HG03196 (cell line): ENCODE measurements around the gene ACTL10.
"Not testable (repeated sequence)": the region's sequence is repeated elsewhere in the genome, so short reads cannot be mapped to it uniquely, and the experiment has no call there.

ENCODE experiments used
- ATAC-seq: cut with Tn5 transposase; IDR thresholded peaks from one replicate; pipeline ENCODE4 v1.9.1; 2021; ENCODE audit not compliant: unreplicated experiment

ACTL10 gene

DNA sequence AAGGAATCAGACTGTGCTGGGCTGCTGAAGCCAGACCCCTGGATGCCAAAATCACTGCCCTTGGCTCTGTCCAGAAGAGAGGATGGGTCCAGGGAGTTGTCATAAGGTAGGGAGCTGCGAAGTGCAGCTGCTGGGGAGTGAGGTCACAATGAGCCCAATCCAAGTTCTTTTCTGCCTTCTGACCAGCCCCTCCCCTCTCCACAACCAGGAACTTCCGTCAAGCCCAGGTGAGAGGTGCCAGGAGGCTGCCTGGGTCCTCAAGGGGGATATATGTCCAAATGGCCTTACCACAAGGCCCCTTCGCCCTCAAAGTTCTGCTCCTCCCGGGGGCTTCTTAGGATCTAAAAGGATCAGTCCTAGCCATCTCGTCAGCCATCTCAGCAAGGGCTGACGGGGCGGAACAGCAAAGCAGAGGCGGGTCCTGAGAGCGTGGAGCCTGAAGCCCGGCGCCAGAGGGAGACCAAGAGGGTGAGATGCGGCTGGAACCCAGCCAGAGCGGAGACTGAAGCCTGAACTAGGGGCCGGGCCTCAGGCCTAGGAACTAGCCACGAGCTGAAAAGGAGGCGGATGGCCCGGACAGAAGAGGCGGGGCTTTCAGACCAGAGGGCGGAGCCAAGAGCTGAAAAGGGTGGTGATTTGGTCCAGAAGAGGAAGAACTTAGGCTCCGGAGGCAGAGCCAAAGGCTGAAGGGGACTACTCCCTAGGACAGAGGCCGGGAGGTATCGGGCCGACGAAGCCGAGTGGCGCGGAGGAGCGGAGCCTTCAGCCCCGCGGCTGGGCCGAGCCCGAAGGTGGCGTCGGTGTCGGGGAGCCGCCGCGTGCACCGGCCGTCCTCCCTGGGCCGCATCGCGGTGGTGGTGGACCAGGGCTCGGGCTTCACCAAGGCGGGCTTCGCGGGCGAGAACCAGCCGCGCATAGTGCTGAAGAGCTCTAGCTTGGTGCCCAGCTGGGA is at the start of gene ACTL10:
TSS of gene ACTL10 (plus strand) at position 651 of the 952 bp plus-strand sequence. CDS start 555 bp downstream, outside the sequence.
- peak; percentile 58 for ATAC-seq

DNA sequence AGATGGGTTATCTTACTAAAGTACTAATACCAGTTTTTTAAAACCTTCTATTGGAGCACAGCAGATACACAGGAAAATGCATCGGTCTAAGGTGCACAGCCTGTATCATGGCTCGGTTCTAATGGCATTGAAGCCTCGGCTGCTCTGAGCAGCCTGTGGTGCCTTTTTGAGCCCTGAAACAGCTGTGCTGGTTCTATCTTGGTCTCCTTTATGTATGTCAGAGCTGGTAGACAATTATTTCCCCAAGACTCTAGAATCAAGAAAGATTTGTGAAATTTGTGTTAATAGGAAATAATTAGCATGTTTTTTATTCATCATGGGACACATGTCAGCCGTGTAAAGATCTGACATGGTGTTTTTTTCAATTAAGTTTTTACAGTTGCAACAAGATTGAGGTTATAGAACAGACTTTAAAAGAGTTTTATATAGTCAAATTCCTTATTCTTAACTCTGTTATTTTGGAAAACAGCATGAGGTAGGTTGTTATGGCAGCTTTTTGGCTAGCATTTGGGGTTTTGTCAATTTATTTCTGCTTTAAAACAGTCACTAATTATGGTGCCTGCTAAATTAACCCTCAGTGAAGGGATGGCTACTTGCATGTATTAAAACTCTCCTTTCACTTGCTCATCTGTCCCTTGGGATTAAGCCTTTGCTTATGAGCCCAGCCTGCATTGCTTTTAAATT is 44.9 kb upstream of the ACTL10 start:
- ATAC-seq, result no peak

DNA sequence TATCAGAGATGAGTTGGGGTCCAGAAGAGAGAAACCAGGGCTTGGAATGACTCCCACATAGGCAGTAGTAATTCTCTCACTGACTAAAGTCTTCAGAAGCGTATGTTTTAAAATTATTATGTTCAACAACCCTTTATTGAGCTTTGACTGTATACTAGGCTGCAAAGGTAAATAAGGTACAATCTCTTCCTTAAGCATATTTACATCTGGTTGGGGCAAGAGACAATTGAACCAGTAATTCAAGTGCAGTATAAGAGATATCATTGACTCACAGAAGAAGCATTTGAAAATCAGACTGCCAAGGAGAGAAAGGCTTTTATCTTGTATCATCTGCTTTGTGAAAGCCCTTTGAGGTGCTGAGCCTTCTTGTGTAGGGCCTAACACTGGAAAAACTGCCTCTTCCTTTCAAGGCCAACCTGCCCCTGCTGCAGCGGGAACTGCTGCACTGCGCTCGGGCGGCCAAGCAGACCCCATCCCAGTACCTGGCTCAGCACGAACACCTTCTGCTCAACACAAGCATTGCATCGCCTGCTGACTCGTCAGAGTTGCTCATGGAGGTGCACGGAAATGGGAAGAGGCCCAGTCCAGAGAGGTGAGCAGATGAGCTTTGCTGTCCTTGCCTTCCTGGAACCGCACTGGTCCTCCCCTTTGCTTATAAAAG is 43.9 kb upstream of the ACTL10 start:
- ATAC-seq, result no peak

DNA sequence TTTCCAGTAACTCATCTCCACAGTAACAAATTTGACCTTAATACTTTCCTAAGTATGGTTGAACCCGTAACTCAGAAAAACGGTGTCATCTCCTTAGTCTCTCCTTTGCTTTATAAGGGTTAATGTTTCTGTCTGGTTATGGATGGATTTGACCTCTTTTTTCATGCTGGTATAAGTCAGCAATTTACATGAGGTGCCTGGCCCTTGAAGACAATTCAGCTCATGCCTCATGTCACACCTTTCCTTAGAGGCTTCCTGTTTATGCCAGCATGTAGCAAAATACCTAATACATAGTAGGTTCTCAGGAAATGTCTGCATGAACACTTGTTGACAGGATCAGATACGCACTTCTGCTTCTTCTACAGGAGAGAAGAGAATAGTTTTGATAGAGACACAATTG is 42.3 kb upstream of the ACTL10 start:
- ATAC-seq, result no peak

DNA sequence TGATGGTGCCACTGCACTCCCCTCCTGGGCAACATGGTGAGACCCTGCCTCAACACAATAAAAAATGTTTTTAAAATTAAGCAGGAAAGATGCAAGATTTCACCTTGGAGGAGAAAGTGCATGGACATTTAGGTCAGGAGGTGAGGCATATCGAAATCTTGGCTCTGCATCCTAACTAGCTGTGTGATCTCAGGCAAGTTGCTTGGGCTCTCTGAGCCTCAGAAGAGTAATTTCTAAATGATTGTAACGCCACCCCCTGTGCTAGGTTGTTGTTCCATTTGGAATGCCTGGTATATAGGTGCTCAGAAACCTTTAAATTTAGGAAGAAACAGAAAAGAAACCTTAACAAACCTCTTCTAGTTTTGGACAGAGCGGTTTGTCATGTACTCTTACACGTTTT is 40.6 kb upstream of the ACTL10 start:
- no peak for ATAC-seq

DNA sequence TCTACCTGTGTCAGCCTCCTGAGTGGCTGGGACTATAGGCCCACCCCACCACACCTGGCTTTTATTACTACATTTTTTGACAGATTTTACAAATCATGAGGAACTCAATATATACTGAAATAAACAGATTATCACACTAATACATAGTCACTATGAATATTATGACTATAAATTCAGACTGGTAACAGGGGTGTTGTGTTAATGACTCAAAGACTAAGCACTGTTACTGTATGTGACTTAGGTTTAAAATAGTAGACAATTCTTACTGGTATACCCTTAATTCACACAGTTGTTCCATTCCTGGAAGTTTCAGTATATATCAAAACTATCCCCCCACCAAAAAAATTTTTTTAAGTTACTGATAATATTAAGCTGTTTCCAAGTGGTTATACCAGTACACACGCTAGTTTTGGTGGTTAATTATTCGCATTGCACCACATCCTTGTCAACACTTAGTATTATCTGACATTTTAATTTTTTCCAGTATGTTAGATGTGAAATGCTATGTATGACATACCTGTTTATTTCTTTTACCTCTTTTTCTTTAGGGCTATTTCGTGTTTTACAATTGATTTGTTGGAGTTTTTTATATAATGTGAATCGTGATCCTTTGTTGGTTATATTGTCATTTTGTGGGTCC is 39.0 kb upstream of the ACTL10 start:
- no peak for ATAC-seq

DNA sequence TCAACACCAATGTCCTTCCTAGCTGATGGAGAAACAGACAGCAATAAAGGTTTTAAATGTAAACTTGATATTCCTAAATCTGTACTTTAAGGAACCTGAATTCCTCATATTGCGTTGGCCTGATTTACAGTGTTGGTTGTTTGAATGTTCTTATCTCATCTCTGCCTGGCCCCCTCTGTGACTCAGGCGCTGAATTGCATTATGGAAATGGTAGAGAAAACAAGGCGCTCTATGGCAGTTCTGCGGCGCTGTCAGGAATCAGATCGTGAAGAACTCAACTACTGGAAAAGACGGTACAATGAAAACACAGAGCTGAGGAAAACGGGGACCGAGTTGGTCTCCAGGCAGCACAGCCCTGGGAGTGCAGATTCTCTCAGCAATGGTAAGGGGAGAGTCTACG is 37.2 kb upstream of the ACTL10 start:
- no peak for ATAC-seq

DNA sequence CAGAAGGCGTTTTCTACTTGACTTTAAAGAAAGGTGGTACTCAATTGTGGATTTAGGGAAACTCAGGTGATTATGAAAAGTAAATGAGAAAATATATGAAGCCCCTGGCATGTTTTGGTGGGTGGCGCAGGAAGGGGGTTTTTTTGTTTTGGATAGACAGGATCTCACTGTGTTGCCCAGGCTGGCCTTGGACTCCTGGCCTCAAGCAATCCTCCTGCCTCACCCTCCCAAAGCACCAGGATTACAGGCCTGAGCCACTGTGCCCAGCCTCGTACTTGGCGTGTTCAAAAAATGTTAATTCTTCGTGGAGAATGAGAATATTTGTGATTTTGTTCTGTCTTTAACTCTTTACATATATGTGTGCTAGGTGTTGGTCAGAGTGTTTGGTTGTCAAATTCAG is 36.8 kb upstream of the ACTL10 start:
- no peak for ATAC-seq

DNA sequence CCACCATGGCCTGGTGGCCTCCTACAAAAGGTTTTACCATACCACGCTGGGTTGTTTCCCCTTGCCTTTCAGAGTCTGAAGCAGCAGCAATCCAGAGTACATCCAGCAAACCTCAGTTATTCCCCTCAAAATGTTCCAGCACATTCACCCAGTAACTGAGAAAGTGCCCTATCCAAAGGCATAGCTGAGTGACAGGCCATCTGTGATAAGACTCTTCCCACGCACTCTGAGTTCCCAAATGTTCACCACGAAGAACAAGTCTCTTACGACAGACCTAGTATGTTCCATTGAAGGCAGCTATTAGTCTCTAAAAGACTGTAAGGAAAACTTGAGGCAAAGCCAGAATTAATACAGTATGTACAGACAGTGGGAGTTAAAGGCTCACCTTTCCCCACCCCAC is 36.2 kb upstream of the ACTL10 start:
- no peak for ATAC-seq

DNA sequence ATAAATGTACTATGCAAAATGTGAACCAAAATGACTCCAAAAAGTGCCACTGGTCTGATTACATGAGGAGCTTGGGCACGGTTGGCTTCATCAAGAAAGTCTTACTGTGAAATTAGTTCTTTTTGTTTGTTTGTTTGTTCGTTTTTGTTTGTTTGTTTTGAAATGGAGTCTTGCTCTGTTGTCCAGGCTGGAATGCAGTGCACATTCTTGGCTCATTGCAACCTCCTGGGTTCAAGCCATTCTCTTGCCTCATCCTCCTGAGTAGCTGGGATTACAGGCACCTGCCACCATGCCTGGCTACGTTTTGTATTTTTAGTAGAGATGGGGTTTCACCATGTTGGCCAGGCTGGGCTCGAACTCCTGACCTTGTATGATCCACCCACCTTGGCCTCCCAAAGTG is 34.8 kb upstream of the ACTL10 start:
- ATAC-seq, result not testable (repeated sequence)

DNA sequence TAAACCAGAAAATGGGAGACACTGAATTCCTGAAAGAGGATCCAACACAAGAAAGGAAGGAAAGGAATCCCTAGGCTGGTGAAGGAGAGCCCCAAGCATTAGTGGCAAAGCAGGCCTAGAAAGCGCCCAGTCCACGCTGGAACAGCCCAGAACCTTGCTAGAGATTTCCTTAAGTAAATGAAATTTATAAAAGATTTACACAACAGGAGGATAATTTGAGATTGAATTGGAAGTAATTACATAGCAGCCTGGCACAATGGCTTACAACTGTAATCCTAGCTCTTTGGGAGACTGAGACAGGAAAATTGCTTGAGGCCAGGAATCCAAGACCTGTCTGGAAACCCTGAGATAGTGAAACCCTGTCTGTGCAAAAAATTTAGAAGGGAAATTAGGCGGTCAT is 31.4 kb upstream of the ACTL10 start:
- ATAC-seq, result no peak

DNA sequence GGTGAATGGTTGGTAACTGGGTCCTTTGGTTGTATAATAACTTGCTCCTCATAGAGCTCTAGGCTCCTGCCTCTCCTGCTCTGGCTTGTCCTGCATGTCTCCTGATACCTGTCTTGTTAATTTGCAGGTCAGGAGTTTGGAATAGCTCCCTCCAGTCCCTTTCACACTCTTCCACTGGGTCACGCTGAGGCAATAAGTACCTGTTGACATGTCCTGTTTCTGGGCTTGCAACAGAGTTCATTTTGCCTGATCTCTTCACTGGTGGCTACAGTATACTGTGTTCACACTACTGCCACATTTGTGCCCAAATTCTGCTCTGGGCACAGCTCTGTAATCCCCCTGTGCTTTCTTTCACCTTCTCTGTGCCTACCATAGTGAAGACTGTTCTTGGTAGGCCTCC is 30.0 kb upstream of the ACTL10 start:
- no peak for ATAC-seq

DNA sequence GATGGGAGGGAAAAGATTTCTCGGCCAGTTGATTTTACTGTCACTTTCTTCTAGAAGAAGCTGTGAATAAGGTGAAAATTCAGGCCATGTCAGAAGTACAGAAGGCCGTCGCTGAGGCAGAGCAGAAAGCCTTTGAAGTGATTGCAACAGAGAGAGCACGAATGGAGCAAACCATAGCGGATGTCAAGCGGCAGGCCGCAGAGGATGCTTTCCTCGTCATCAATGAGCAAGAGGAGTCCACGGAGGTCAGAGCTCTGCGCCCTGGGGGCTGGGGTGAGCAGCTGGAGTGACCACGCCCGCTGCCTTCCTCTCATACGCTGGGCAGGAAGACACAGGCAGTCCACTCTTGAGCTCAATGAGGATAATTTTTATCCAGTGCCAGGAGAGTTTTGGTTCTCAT is 26.5 kb upstream of the ACTL10 start:
- no peak for ATAC-seq

DNA sequence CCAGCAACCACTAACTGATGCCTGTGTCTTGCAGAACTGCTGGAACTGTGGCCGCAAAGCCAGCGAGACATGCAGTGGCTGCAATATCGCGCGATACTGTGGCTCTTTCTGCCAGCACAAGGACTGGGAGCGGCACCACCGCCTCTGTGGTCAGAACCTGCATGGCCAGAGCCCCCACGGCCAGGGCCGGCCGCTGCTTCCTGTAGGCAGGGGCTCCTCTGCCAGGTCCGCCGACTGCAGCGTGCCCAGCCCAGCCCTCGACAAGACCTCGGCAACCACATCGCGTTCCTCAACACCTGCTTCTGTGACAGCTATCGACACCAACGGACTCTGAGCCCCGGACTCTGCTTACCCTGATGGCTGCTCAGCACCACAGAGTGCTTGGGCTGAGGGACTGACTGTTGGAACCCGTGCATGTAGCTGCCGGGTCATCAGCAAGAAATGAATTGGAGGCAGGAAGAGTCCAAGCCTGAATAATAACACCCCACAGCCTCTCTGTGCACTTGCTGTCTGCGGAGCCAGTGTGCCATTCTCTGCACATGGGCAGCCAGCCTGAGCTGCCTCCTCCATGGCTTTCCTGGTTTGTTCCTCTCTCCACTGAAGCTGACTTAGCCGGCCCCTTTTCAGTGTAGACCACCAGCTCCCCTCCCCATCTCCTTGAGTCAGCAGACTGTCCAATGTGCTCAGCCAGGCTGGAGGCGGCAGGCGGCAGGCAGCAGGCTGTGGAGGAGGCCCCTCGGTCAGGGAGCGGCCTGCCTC is 22.3 kb upstream of the ACTL10 start:
- no peak for ATAC-seq

DNA sequence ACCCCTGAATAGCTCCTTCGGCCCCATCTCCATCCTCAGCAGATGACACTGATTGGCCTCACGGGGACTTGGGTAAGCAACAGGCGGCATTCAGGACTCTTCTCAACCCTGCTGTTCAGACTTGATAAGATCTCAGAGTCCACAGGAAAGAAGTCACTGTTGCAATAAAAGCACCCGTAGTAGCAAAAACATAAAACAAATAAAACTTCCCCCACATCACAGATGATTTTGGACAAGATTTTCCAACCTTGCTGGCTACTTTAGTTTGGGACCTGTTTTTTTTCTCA is 21.7 kb upstream of the ACTL10 start:
- no peak for ATAC-seq

DNA sequence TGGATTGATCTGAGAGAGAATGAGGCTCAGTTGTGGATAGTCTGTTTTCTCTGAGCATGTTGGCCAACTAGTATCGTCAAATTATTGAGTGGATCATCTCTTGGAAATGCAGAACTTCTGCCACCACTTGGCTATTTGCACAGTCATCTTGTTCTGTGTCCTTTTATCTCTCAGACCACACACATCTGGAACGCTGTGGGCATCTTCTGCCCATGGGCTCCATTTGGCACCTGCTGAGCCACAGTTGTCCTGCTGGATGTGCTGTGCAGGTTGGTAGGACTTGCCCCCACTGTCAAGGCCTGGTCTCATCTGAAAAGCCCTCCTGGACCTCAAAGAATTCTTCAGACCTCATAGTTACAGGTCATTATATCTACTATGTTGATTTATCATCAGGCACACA is 21.3 kb upstream of the ACTL10 start:
- no peak for ATAC-seq

DNA sequence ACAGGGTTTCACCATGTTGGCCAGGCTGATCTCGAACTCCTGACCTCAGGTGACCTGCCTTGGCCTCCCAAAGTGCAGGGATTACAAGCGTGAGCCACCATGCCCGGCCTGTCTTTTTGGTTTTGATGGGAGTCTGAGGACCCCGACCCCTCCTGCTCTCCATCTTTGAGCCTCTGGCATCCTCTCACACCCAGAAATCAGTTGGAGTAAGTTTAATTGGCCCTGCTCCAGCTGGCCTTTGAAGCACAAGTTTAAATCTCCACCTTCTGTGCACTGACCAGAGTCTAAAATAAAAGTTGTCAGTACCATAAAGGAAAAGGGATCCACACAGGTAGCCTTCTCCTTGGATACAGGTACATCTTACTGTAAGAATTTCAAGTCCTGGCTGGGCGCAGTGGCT is 20.6 kb upstream of the ACTL10 start:
- no peak for ATAC-seq

DNA sequence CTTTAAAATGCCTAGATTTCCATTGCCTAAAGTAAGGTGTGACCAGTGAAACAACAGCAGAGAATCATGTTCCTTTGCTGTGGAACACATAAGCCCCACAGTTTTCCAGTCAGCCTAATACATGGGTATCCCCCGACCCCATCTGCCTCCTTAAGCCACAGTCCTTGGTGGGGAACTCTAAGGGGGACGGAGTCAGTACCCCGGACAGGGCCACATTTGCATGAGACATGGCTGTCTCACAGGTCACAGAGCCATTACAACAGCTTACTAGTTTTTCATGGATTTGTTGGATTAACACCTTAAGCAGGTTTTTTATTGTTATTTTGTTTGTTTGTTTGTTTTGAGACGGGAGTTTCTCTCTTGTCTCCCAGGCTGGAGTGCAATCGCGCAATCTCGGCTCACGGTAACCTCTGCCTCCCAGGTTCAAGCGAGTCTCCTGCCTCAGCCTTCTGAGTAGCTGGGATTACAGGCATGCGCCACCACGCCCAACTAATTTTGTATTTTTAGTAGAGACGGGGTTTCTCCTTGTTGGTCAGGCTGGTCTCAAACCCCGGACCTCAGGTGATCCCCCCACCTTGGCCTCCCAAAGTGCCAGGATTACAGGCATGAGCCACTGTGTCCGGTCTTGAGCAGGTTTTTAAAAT is 19.7 kb upstream of the ACTL10 start:
- ATAC-seq, result not testable (repeated sequence)

DNA sequence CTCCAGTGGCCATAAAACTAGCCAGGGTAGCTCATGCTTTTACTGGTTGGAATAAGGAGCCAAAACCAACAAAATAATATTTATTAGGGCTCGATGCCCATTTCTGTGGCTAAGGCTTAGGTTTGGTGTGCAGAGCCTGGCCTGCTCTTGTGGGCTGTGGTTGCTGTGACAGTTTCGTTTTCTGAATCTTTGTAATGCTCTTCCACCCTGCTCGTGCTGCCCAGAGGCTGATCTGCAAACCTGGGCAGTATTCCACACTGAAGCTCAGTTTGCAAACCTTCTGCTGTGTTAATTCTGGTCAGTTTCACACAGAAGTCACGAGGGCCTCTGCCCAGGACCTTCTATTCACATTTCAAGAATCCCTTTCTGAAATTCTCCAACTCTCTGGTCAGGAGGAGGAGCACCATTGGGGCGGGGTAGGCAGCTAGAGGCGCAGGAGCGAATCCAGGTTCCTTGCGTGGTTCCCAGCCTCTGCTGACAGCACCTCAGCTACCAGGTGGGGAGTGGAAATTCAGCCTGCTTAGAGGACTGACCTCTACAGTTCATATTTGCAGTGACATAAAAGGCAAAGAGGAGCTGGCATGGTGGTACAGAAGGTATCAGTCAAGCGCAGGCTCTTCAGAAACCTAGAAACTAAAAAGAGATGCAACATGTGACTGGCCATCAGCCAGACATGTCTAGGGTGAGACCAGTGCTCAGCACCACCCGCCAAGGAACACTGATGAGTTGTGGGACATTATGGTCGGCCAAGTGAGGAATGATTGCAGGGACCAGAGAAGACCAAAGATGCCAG is 18.9 kb upstream of the ACTL10 start:
- peak; percentile 53 for ATAC-seq
